Coronary artery (tissue), 2 donors: Measurements from ENCODE around the gene SH3TC2.

Source experiments
- DNase-seq: peaks from one replicate; pipeline ENCODE4 v3.0.0-alpha.2; 2017; ENCODE audit warnings: low spot score
- H3K27ac ChIP-seq, 2 donors: fragments of 200-600 bp; sonication (generic); one replicate each; pipeline ENCODE4 v1.5.1; 2016 to 2019
- H3K4me3 ChIP-seq: fragments of 200-600 bp; sonication (generic); 2 replicates; pipeline ENCODE4 v1.5.1; 2016; ENCODE audit warnings: mild to moderate bottlenecking, moderate library complexity
- CTCF ChIP-seq: fragments of 200-600 bp; sonication (generic); IDR thresholded peaks from one replicate; pipeline ENCODE4 v1.5.1; 2019; ENCODE audit warnings: antibody characterized with exemption

The SH3TC2 gene

GRCh38 chr5:149013796-149014195 is 49.1 kb downstream of the SH3TC2 start:
- TF ChIP-seq CTCF = no peak
- H3K4me3 ChIP-seq = no peak overlapping the region
- DNase-seq = no peak
- no peak overlapping the region for H3K27ac ChIP-seq

- Histone ChIP-seq H3K27ac (no peak overlapping the region), H3K4me3 (no peak overlapping the region)
- no peak for TF ChIP-seq CTCF
- DNase-seq = no peak
Observed at GRCh38 chr5:149012350-149012749, 50.5 kb downstream of the SH3TC2 start.

- TF ChIP-seq CTCF = no peak
Observed at GRCh38 chr5:149011728-149012127, 51.1 kb downstream of the SH3TC2 start.

GRCh38 chr5:149011084-149011483 is 51.8 kb downstream of the SH3TC2 start:
- no peak overlapping the region for H3K4me3 ChIP-seq
- no peak overlapping the region for H3K27ac ChIP-seq
- no peak for TF ChIP-seq CTCF
- no peak for DNase-seq

More at GRCh38 chr5:149011728-149012127, 51.1 kb downstream of the SH3TC2 start:
- no peak for DNase-seq
- H3K27ac ChIP-seq = no peak overlapping the region
- H3K4me3 ChIP-seq = no peak overlapping the region

- no peak for DNase-seq
- no peak overlapping the region for H3K4me3 ChIP-seq
- H3K27ac ChIP-seq = no peak overlapping the region
- TF ChIP-seq CTCF = no peak
Observed at GRCh38 chr5:149007174-149007573, 55.7 kb downstream of the SH3TC2 start.

- Histone ChIP-seq H3K27ac (no peak overlapping the region), H3K4me3 (no peak overlapping the region)
- no peak for DNase-seq
- TF ChIP-seq CTCF = no peak
Observed at GRCh38 chr5:149006426-149006825, 56.4 kb downstream of the SH3TC2 start.

- no peak for DNase-seq
- TF ChIP-seq CTCF = no peak
- H3K27ac ChIP-seq = no peak overlapping the region
Observed at GRCh38 chr5:149005077-149005892, 57.6 kb downstream of the SH3TC2 start.

More at GRCh38 chr5:149005077-149005892, 57.6 kb downstream of the SH3TC2 start:
- no peak overlapping the region for H3K4me3 ChIP-seq
